HS-5 (cell line): ENCODE results near the gene TMEM163.
"Not testable (repeated sequence)": the region's sequence is repeated elsewhere in the genome, so short reads cannot be mapped to it uniquely, and the experiment has no call there.

ENCODE experiments used
- DNase-seq: peaks from one replicate; pipeline ENCODE4 v3.0.0-alpha.2; 2012; ENCODE audit warnings: low read depth

Gene TMEM163

GRCh38 chr2:134718817-134719814 is at the start of gene TMEM163:
TSS of gene TMEM163 (minus strand) at chr2:134719000.
- no peak for DNase-seq

GRCh38 chr2:134766583-134766982 is 47.8 kb upstream of the TMEM163 start:
- DNase-seq: no peak

GRCh38 chr2:134765987-134766386 is 47.2 kb upstream of the TMEM163 start:
- DNase-seq: no peak

- DNase-seq: no peak
These were observed 45.4 kb upstream of the TMEM163 start for GRCh38 chr2:134764164-134764563.

- no peak for DNase-seq
These were observed 44.4 kb upstream of the TMEM163 start for GRCh38 chr2:134763164-134763710.

GRCh38 chr2:134762508-134762907 is 43.7 kb upstream of the TMEM163 start:
- DNase-seq: no peak

- no peak for DNase-seq
These were observed 41.6 kb upstream of the TMEM163 start for GRCh38 chr2:134760385-134760784.

- DNase-seq: no peak
These were observed 39.8 kb upstream of the TMEM163 start for GRCh38 chr2:134758633-134759032.

- DNase-seq: not testable (repeated sequence)
These were observed 33.2 kb upstream of the TMEM163 start for GRCh38 chr2:134751981-134752380.

- no peak for DNase-seq
These were observed 26.7 kb upstream of the TMEM163 start for GRCh38 chr2:134745546-134745945.

GRCh38 chr2:134745023-134745422 is 26.2 kb upstream of the TMEM163 start:
- no peak for DNase-seq

GRCh38 chr2:134739879-134740301 is 21.1 kb upstream of the TMEM163 start:
- no peak for DNase-seq

GRCh38 chr2:134739236-134739878 is 20.6 kb upstream of the TMEM163 start:
- DNase-seq: no peak

- no peak for DNase-seq
These were observed 19.5 kb upstream of the TMEM163 start for GRCh38 chr2:134738141-134738870.

- DNase-seq: no peak
These were observed 18.9 kb upstream of the TMEM163 start for GRCh38 chr2:134737671-134738070.

GRCh38 chr2:134736167-134736880 is 17.5 kb upstream of the TMEM163 start:
- DNase-seq: peak; percentile 88

GRCh38 chr2:134728163-134728562 is 9.4 kb upstream of the TMEM163 start:
- DNase-seq: no peak

GRCh38 chr2:134727385-134727784 is 8.6 kb upstream of the TMEM163 start:
- peak; percentile 20 for DNase-seq

- no peak for DNase-seq
These were observed 7.8 kb upstream of the TMEM163 start for GRCh38 chr2:134726645-134727044.

GRCh38 chr2:134725876-134726275 is 7.1 kb upstream of the TMEM163 start:
- no peak for DNase-seq

- no peak for DNase-seq
These were observed 5.5 kb upstream of the TMEM163 start for GRCh38 chr2:134724341-134724740.
